ENCODE results near the gene PAK5. TPM values are rescaled to one million over a fixed set of nuclear protein-coding genes. Genes with fewer than 3 reads are reported as not detected.

Gene PAK5
- 0.01 TPM in 2 of 3 replicates, not detected in the other for polyA plus RNA-seq
- not detected for polyA plus RNA-seq (2011; ENCODE audit: low read depth)
- 0.03 TPM in 1 of 2 replicates, not detected in the other for polyA plus RNA-seq (2011; cell fraction: cytosol; rRNA removed)
- polyA plus RNA-seq (2011; cell fraction: nucleus; rRNA removed) = 0.05 and 0.07 TPM in 2 replicates
- polyA plus RNA-seq (2012; ENCODE audit: low replicate concordance) = not detected in 2 replicates
- polyA minus RNA-seq = not detected in 3 replicates
- polyA minus RNA-seq (2011; cell fraction: cytosol; rRNA and poly(A)+ RNA removed) = not detected
- polyA minus RNA-seq (2011; cell fraction: nucleus; rRNA and poly(A)+ RNA removed) = 0.16 TPM in 1 of 2 replicates, not detected in the other

DNA sequence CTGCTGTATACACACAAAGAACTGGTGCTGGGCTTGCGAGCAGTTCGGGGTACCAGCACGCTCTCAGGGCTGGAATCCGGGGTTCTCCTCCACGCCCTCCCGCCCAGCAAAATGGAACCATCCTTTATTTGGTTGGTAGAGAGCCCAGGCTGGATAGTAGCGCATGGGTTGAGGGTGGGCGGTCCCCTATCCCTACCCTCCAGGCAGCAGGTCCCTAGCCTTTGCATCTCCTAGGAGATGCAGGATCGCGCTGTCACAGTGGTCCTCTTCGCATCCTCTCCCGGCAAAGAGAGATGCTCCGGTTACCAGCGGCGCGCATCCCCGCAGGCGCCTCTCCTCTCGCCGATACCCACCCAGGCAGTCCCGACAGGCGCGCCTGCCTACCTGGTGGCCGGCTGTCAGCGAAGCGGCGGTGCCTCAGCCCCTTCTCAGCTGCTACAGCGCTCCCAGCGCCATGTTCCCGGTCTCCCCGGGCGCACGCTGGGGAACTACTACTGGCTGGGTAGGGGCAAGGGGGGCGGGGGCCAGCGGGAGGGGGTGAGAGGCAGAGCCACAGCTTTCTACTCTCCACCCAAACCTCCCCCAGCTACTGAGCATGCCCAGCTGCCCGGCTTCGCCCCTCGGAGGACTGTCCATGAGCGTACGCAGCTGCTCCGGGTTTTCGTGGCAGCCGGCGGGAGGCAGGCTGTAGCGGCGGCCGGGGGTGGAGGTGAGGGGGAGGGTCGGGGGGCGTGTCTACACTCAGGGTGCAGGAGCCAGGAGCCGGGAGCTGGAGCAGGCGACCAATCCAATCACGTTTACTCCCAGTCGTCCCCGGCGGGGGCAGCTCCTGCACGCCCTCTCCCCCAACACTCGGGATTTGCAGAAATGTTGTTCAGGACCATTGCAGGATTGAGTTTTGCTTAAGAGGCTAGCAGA, at the start of gene PAK5:
Gene PAK5, minus strand, starts transcription at position 699 of the 918 bp plus-strand sequence. CDS start 194,748 bp downstream, outside the sequence.
- Histone ChIP-seq H2AFZ (ENCODE audit: control insufficient read depth, low read length) (no peak within 1 kb of the TSS), H3K27ac (ENCODE audit: control insufficient read depth, insufficient read depth, low read length) (no peak within 1 kb of the TSS), H4K20me1 (ENCODE audit: control insufficient read depth, extremely low read depth, insufficient read depth, low read length) (no peaks in the 10 kb centered on the region), H3K36me3 (ENCODE audit: control insufficient read depth in 2 of 2, extremely low read depth in 1 of 2, insufficient read depth in 2 of 2, low read length in 2 of 2) (no peaks in the 10 kb centered on the region), H3K4me3 (ENCODE audit: control insufficient read depth in 2 of 3, extremely low read depth in 1 of 3, insufficient read depth in 2 of 3, low read depth in 1 of 3, low read length in 3 of 3) (peak within 1 kb of the TSS in 2 of 3 experiments; percentile 17 to 53), H3K4me1 (ENCODE audit: control insufficient read depth, extremely low read depth, insufficient read depth, low read length) (peaks cover 9% of the 10 kb centered on the region), H3K79me2 (ENCODE audit: control insufficient read depth, insufficient read depth, low read length) (no peaks in the 10 kb centered on the region), H3K27me3 (ENCODE audit: control insufficient read depth, extremely low read depth, insufficient read depth, low read length) (peaks cover 21% of the 10 kb centered on the region), H3K9me1 (ENCODE audit: control insufficient read depth, extremely low read depth, insufficient read depth, low read length) (no peaks in the 10 kb centered on the region), H3K4me2 (ENCODE audit: control insufficient read depth, extremely low read depth, insufficient read depth, low read depth, low read length) (peak within 1 kb of the TSS; percentile 45), H3K9me3 (ENCODE audit: control insufficient read depth, low read depth, low read length) (no peaks in the 10 kb centered on the region), H3K9ac (ENCODE audit: control insufficient read depth, extremely low read depth, insufficient read depth, low read length) (no peak within 1 kb of the TSS)
- no peak for DNase-seq (ENCODE audit: low read depth, low spot score)
- FAIRE-seq = no peak
- dilution Hi-C loops (cut with MboI; ENCODE audit: extremely low pct_ligation_motif_present, low sequenced_read_pairs) = no loop called here
- TF ChIP-seq CTCF (optimal IDR thresholded peaks at IDR 0.05 in 1 of 3, IDR thresholded peaks at IDR 0.05 in 1 of 3, conservative IDR thresholded peaks at IDR 0.05 in 1 of 3; ENCODE audit: extremely low read depth in 1 of 3, insufficient read depth in 2 of 3, low read length in 3 of 3) (no peak), EZH2 (IDR thresholded peaks at IDR 0.05; ENCODE audit: low read length) (peak; percentile 63)

DNA sequence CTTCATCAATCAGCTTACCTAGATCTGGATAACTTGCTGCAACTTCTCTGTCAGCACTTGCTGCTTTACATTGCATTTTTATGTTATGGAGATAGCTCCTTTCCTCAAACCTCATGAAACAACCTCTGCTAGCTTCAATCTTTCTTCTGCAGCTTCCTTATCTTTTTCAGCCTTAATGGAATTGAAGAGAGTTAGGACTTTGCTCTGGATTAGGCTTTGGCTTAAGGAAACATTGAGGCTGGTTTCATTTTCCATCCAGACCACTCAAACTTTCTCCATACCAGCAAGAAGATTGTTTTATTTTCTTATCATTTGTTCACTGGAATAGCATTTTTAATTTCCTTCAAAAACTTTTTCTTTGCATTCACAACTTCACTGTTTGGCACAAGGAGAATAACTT, 48.8 kb upstream of the PAK5 start:
- H3K9me1 ChIP-seq (ENCODE audit: control insufficient read depth, extremely low read depth, insufficient read depth, low read length) = no peaks in the 10 kb centered on the region
- H4K20me1 ChIP-seq (ENCODE audit: control insufficient read depth, extremely low read depth, insufficient read depth, low read length) = no peaks in the 10 kb centered on the region
- no peak overlapping the region for H2AFZ ChIP-seq (ENCODE audit: control insufficient read depth, low read length)
- H3K79me2 ChIP-seq (ENCODE audit: control insufficient read depth, insufficient read depth, low read length) = no peaks in the 10 kb centered on the region
- FAIRE-seq (no peak), DNase-seq (ENCODE audit: low read depth, low spot score) (no peak)
- TF ChIP-seq CTCF (optimal IDR thresholded peaks at IDR 0.05 in 1 of 3, IDR thresholded peaks at IDR 0.05 in 1 of 3, conservative IDR thresholded peaks at IDR 0.05 in 1 of 3; ENCODE audit: extremely low read depth in 1 of 3, insufficient read depth in 2 of 3, low read length in 3 of 3) (no peak), EZH2 (IDR thresholded peaks at IDR 0.05; ENCODE audit: low read length) (no peak)
- H3K36me3 ChIP-seq (ENCODE audit: control insufficient read depth in 2 of 2, extremely low read depth in 1 of 2, insufficient read depth in 2 of 2, low read length in 2 of 2) = no peaks in the 10 kb centered on the region
- no peak overlapping the region for H3K9ac ChIP-seq (ENCODE audit: control insufficient read depth, extremely low read depth, insufficient read depth, low read length)
- H3K27me3 ChIP-seq (ENCODE audit: control insufficient read depth, extremely low read depth, insufficient read depth, low read length) = no peaks in the 10 kb centered on the region
- H3K9me3 ChIP-seq (ENCODE audit: control insufficient read depth, low read depth, low read length) = no peaks in the 10 kb centered on the region
- H3K4me1 ChIP-seq (ENCODE audit: control insufficient read depth, extremely low read depth, insufficient read depth, low read length) = no peaks in the 10 kb centered on the region
- H3K4me3 ChIP-seq (ENCODE audit: control insufficient read depth in 2 of 3, extremely low read depth in 1 of 3, insufficient read depth in 2 of 3, low read depth in 1 of 3, low read length in 3 of 3) = no peak overlapping the region
- no peak overlapping the region for H3K27ac ChIP-seq (ENCODE audit: control insufficient read depth, insufficient read depth, low read length)
- dilution Hi-C loops (cut with MboI; ENCODE audit: extremely low pct_ligation_motif_present, low sequenced_read_pairs) = no loop called here
- H3K4me2 ChIP-seq (ENCODE audit: control insufficient read depth, extremely low read depth, insufficient read depth, low read depth, low read length) = no peak overlapping the region
